ENCODE data around the gene TTC7B. TPM values are rescaled to one million over a fixed set of nuclear protein-coding genes. Genes with fewer than 3 reads are reported as not detected.

The TTC7B gene
- polyA plus RNA-seq, 1 donor (not counting 4 experiments of a cell fraction or from before 2014, with no cell fraction given): 21.4 TPM

DNA sequence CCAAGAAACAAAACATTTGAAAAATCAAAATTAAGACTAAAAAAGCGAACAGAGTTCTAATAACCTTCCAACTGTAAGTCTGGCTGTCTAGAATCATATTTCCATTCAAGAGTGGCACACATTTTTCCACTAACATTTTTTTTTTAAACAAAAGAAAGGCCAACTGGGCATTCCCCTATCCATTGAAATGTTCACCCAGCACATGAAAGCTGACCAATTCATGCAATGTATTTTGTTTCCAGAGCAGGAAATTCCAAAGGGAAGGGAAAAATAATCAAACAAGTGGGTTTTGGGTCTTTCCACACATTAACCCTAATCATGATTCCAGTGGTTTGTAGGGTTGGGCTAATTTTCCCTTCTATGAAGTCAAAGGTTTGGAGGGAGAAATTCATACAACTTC, 212.9 kb downstream of the TTC7B start:
- Histone ChIP-seq H3K4me3 (ENCODE audit: control insufficient read depth in 2 of 3, extremely low read depth in 1 of 3, insufficient read depth in 2 of 3, low read depth in 1 of 3, low read length in 3 of 3) (no peak overlapping the region), H2AFZ (ENCODE audit: control insufficient read depth, low read length) (no peak overlapping the region), H3K27ac (ENCODE audit: control insufficient read depth, insufficient read depth, low read length) (no peak overlapping the region), H3K9me3 (ENCODE audit: control insufficient read depth, low read depth, low read length) (no peaks in the 10 kb centered on the region), H3K36me3 (ENCODE audit: control insufficient read depth in 2 of 2, extremely low read depth in 1 of 2, insufficient read depth in 2 of 2, low read length in 2 of 2) (no peaks in the 10 kb centered on the region), H3K4me1 (ENCODE audit: control insufficient read depth, extremely low read depth, insufficient read depth, low read length) (no peaks in the 10 kb centered on the region), H3K4me2 (ENCODE audit: control insufficient read depth, extremely low read depth, insufficient read depth, low read depth, low read length) (no peak overlapping the region), H3K27me3 (ENCODE audit: control insufficient read depth, extremely low read depth, insufficient read depth, low read length) (no peaks in the 10 kb centered on the region), H3K9me1 (ENCODE audit: control insufficient read depth, extremely low read depth, insufficient read depth, low read length) (no peaks in the 10 kb centered on the region), H3K79me2 (ENCODE audit: control insufficient read depth, insufficient read depth, low read length) (no peaks in the 10 kb centered on the region), H3K9ac (ENCODE audit: control insufficient read depth, extremely low read depth, insufficient read depth, low read length) (no peak overlapping the region), H4K20me1 (ENCODE audit: control insufficient read depth, extremely low read depth, insufficient read depth, low read length) (no peaks in the 10 kb centered on the region)
- FAIRE-seq (no peak), DNase-seq (ENCODE audit: low read depth, low spot score) (no peak)
- no peak for TF ChIP-seq CTCF (optimal IDR thresholded peaks at IDR 0.05 in 1 of 3, IDR thresholded peaks at IDR 0.05 in 1 of 3, conservative IDR thresholded peaks at IDR 0.05 in 1 of 3; ENCODE audit: extremely low read depth in 1 of 3, insufficient read depth in 2 of 3, low read length in 3 of 3)
- no peak for TF ChIP-seq EZH2 (IDR thresholded peaks at IDR 0.05; ENCODE audit: low read length)
- dilution Hi-C loops (cut with MboI; ENCODE audit: extremely low pct_ligation_motif_present, low sequenced_read_pairs): no loop called here

GRCh38 chr14:90602088-90602687, 214.0 kb downstream of the TTC7B start:
- TF ChIP-seq CTCF (optimal IDR thresholded peaks at IDR 0.05 in 1 of 3, IDR thresholded peaks at IDR 0.05 in 1 of 3, conservative IDR thresholded peaks at IDR 0.05 in 1 of 3; ENCODE audit: extremely low read depth in 1 of 3, insufficient read depth in 2 of 3, low read length in 3 of 3): no peak
- Histone ChIP-seq H3K36me3 (ENCODE audit: control insufficient read depth in 2 of 2, extremely low read depth in 1 of 2, insufficient read depth in 2 of 2, low read length in 2 of 2) (no peaks in the 10 kb centered on the region), H4K20me1 (ENCODE audit: control insufficient read depth, extremely low read depth, insufficient read depth, low read length) (no peaks in the 10 kb centered on the region), H3K4me2 (ENCODE audit: control insufficient read depth, extremely low read depth, insufficient read depth, low read depth, low read length) (no peak overlapping the region), H3K4me3 (ENCODE audit: control insufficient read depth in 2 of 3, extremely low read depth in 1 of 3, insufficient read depth in 2 of 3, low read depth in 1 of 3, low read length in 3 of 3) (no peak overlapping the region), H3K27ac (ENCODE audit: control insufficient read depth, insufficient read depth, low read length) (no peak overlapping the region), H3K9ac (ENCODE audit: control insufficient read depth, extremely low read depth, insufficient read depth, low read length) (no peak overlapping the region), H3K9me1 (ENCODE audit: control insufficient read depth, extremely low read depth, insufficient read depth, low read length) (no peaks in the 10 kb centered on the region), H3K9me3 (ENCODE audit: control insufficient read depth, low read depth, low read length) (no peaks in the 10 kb centered on the region), H3K4me1 (ENCODE audit: control insufficient read depth, extremely low read depth, insufficient read depth, low read length) (no peaks in the 10 kb centered on the region), H3K27me3 (ENCODE audit: control insufficient read depth, extremely low read depth, insufficient read depth, low read length) (no peaks in the 10 kb centered on the region), H3K79me2 (ENCODE audit: control insufficient read depth, insufficient read depth, low read length) (no peaks in the 10 kb centered on the region), H2AFZ (ENCODE audit: control insufficient read depth, low read length) (no peak overlapping the region)
- FAIRE-seq (no peak), DNase-seq (ENCODE audit: low read depth, low spot score) (no peak)
- dilution Hi-C loops (cut with MboI; ENCODE audit: extremely low pct_ligation_motif_present, low sequenced_read_pairs): no loop called here

Data from keratinocyte (primary cell).